ENCODE results near the gene TRIM38.
A peak's percentile ranks its signal among the peaks of the same experiment; 100 is the strongest.
"Not testable (repeated sequence)": the region's sequence is repeated elsewhere in the genome, so short reads cannot be mapped to it uniquely, and the experiment has no call there.

The TRIM38 gene

DNA sequence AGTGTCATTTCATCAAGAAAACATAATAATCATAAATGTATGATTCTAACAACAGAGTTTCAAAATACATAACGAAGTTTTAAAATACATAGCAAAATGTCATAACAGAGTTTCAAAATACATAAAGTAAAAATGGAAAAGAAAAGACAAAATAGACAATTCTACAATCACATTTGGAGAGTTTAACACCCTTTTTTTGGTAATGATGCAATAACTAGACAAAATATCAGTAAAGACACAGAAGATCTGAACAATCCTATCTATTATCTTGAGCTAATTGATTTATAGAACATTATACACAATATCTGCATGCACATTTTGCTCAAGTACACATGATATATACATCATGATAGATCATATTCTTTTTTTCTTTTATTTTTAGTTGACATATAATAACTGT lies 18.7 kb upstream of the TRIM38 start:
- no peak for DNase-seq

DNA sequence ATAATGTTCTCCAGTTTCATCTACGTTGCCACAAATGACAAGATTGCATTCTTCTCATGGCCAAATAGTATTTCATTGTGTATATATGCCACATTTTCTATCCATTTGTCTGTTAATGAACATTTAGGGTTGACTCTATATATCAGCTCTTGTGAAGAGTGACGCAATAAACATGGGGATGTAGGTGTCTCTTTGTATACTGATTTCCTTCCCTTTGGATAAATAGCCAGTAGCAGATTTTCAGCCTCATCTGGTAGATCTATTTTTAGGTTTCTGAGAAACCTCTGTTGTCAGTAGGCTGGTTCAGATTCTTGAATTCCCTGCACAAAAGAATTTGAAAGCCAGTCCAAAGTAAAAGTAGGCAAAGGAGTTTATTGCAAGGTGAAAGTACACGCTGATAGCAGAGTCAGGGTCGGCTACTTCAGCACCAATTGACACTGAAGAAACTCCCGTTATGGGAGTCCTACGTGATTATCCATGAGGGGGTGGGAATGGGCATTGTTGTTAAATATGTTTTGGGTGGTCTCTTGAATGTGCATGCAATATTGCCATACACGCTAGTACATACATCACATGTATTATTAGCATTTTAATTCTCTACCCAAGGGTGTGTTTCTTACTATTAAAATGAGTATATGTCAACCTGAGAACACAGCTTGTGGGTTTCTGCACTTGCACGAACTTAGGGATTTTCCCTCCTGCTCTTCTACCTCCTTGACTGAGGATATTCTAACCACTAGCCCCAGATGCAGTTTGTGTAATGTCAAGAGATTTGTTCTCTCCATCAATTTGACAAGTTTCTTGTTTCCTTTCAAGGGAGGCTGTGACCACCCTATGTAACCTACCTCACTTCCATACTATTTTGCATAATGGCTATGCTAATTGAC lies 17.7 kb upstream of the TRIM38 start:
- no peak for DNase-seq

DNA sequence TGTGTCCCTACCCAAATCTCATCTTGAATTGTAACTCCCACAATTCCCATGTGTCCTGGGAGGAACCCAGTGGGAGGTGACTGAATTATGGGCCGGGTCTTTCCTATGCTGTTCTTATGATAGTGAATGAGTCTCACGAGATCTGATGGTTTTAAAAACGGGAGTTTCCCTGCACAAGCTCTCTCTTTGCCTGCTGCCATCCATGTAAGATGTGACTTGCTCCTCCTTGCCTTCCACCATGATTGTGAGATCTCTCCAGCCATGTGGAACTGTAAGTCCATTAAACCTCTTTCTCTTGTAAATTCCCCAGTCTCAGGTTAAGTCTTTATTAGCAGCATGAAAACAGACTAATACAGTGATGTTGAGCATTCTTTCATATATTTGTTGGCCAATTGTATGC lies 16.9 kb upstream of the TRIM38 start:
- DNase-seq = not testable (repeated sequence)

DNA sequence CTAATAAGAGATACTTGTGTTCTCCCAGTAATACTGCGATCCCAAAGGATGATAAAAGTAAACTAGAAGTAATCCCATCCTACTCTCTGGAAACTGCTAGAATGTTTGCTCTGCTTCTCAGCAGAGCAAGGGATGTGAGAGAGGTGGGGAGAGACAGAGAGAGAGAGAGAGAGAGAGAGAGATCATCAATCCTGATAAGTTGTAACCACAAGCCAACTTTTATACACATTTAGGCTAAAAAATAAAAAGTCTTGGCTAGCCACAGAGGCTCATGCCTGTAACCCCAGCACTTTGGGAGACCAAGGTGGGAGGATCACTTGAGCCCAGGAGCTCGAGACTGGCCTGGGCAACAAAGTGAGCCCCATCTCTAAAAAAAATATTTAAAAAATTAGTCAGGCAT lies 16.0 kb upstream of the TRIM38 start:
- DNase-seq = no peak

DNA sequence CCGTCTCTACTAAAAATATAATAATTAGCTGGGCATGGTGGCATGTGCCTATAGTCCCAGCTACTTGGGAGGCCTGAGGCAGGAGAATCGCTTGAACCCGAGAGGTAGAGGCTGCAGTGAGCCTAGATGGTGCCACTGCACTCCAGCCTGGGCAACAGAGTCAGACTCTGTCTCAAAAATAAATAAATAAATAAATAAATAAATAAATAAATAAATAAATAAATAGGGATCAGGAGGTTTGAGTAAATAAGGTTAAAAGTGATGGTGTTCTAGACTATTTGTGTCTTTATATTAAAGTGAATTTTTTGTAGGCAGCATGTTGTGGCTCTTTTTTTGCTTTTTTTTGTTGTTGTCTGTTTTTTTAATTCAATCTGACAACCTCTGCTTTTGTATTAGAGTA lies 15.1 kb upstream of the TRIM38 start:
- DNase-seq = not testable (repeated sequence)

DNA sequence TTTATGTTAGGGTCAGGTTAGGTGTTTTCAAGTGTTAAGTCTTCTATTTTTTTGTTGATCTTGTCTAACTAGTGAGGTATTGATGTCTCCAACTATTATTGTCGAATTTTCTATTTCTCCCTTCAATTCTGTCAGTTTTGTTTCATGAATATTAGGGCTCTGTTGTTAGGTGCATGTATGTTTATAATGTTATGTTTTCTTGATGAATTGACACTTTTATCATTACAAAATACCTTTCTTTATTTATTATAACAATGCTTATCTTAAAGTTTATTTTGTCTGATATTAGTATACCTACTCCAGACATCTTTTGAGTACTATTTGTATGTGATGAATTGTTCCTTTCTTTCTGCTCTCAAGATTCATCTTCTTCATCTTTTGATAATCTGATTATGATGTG lies 12.9 kb upstream of the TRIM38 start:
- no peak for DNase-seq

DNA sequence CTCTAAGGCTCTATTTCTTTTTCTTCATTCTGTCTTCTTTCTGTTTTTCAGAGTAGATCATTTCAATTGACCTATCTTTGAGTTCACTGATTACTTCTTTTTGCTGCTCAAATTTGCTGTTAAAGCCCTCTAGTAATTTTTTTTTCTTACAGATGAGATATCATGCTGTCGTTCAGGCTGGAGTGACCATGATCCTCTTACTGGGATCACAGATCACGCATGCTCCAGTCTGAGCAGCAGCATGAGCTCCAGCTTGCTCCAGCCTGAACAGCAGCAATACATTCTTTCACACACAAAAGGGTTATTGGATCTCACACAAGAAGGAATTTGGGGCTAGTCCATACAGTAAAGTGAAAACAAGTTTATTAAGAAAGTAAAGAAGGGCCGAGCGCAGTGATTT lies 12.3 kb upstream of the TRIM38 start:
- no peak for DNase-seq

DNA sequence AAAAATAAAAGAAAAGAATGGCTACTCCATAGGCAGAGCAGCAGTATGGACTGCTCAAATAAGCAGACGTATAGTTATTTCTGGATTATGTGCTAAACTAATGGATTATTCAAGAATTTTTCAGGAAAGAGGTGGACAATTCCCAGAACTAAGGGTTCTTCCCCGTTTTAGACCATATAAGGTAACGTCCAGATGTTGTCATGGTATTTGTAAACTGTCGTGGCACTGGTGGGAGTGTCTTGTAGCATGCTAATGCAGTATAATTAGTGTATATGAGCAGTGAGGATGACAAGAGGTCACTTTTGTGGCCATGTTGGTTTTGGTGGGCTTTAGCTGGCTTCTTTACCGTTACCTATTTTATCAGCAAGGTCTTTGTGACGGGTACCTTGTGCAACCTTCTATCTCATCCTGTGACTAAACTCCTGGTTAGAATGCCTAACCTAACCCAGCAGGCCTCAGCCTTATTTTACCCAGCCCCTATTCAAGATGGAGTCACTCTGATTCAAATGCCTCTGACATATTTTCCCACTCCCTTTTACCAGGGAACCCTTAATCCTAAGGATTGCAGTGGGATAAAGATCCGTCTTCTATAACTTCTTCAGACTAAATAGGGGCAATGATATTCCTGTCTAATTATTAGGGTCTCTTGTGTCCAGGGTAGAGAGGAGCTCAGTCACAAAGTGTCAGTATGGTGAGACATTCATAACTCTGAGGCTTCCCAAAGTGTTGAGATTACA lies 11.1 kb upstream of the TRIM38 start:
- no peak for DNase-seq

DNA sequence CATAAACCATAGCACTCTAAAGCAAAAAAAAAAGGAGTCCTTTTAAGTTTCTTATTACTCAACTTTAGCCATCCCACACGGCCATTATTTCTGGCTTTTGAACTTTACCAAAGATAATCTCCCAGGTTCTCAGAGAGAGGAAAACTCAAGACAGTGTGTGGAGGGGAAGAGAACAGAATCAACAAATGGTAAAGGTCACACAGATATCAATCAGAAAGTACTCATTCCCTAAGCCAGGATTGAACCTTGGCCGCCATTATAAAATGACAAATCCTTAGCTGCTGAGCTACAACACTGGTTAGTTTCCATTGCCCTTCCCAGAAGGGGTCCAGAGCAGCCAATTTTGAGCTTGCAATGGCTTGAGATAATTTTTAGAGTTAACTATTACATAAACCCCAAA lies 10.1 kb upstream of the TRIM38 start:
- DNase-seq = no peak

DNA sequence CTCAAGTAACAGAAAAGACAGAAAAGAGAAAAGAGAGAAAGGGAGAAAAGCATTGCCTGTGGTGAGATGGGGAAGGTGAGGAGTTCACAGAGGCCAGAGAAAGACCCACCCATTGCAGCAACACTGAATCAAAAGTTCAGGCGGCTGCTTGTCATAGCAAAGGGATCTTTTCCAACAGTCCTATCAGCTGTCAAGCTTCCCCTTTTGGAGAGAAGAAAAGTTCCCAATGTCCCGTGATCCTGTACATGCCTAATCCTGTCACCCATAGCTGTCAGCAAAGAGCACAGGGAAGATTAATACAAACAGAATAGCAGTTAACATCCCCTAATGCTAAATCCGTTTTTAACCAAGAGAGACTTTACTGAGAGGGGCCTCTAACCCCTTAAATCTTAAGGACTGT lies 8.9 kb upstream of the TRIM38 start:
- no peak for DNase-seq

DNA sequence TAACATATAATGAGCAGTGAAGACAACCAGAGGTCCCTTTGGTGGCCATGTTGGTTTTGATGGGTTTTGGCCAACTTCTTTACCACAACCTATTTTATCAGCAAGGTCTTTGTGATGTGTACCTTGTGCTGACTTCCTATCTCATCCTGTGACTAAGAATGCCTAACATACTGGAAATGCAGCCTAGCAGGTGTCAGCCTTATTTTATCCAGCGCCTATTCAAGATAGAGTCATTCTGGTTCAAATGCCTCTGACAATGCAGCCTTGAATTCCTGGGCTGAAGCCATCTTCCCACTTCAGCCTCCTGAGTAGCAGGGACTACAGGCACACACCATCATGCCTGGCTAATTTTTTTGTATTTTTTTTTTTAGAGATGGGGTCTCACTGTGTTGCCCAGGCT lies 7.8 kb upstream of the TRIM38 start:
- DNase-seq = no peak

DNA sequence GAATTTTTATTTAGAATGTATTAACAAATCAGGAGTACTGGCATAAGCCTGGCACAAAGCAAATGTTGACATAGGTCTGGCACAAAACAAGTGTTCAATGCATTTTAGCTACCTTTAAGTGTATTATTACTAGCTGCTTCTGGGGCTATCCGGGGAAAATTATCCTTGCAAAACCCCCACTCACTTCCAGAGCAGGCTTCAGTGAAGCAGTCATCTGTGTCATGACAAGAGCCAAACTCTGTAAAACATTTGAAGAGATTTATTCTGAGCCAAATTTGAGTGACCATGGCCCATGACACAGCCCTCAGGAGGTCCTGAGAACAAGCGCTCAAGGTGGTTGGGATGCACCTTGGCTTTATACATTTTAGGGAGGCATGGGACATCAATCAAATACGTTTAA lies 6.4 kb upstream of the TRIM38 start:
- DNase-seq = no peak

DNA sequence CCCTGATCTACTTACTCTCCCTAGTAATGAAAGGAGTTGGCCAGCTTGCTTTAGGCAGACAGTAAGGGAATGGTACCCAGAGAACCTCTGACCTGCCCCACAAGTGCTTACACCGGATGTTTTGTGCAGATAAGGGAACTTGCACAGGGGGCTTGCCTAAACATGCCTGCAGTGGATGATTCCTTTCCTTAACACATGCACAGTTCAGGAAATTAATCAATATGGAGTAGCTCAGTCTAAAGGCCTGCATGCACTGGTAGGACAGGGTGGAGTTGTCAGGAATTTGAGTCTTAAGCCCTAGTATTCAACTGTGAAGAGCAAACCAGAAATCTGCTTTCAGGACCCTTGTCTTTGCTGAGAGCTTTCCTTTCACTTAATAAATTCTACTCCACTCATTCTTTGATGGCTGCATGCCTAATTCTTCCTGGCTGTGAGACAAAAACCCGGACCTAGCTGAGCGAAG lies 3.9 kb upstream of the TRIM38 start:
- DNase-seq = no peak

DNA sequence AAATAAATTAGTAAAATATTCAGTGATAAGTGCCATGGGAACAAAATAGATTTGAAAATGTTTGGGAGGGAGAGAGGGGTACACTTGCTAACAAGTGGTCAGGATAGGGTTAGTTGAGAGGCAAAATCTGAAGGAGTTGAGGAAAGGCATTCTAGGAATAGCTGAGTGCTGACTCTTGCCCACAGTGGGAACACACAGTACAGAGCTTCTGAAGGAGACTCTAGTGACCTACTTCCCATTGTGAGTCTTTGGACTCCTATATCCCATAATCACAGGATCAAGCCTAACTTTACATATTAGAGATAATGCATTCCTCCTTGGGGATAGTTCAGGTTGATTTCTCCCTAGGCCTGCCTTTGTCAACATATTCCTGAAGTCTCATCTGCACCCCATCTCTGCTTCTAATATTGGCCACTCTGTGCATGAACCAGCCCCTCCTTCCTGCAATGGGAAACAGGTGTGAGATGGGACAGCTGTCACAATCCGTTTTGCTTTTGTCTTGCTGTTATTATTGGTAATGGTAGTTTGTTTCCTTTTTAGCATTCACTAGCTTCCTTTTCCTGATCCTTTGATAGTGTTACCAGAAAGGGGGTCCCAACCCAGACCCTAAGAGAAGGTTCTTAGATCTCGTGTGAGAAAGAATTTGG lies 2.6 kb upstream of the TRIM38 start:
- no peak for DNase-seq

DNA sequence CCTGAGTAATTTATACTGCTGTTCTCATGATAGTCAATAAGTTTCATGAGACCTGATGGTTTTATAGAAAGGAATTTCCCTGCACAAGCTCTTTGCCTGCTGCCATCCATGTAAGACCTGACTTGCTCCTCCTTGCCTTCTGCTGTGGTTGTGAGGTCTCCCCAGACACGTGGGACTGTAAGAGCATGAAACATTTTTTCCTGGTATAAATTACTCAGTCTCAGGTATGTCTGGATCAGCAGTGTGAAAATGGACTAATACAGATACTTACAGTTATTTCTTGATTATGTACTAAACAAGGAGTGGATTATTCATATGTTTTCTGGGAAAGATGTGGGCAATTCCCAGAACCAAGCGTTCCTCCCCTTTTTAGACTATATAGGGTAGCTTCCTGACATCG lies 1.9 kb upstream of the TRIM38 start:
- no peak for DNase-seq

DNA sequence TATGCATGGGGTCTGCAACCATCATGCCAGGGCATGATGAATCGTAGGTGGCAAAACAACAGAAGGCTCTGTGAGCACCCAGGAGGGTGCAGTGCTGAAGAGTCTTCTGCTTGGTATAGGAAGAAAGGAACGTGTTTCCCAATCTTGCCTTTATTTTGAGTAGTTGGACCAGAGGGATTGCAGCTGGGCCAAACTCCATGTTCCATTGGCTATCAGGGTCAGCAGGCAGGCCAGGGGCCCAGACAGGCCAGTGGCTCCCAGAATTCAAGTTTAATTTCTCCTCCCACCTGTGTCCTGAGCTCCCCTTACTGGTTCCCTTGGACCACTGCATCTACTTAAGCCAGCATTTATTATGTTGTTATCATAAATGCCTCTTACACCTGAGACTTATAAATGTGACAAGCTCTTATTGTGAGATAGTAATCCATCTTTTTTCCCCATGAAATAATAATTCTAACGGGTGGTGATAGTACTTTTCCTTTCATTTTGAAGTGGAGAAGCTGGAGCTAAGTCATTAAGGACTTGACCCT lies 918 bp upstream of the TRIM38 start:
- DNase-seq = no peak

DNA sequence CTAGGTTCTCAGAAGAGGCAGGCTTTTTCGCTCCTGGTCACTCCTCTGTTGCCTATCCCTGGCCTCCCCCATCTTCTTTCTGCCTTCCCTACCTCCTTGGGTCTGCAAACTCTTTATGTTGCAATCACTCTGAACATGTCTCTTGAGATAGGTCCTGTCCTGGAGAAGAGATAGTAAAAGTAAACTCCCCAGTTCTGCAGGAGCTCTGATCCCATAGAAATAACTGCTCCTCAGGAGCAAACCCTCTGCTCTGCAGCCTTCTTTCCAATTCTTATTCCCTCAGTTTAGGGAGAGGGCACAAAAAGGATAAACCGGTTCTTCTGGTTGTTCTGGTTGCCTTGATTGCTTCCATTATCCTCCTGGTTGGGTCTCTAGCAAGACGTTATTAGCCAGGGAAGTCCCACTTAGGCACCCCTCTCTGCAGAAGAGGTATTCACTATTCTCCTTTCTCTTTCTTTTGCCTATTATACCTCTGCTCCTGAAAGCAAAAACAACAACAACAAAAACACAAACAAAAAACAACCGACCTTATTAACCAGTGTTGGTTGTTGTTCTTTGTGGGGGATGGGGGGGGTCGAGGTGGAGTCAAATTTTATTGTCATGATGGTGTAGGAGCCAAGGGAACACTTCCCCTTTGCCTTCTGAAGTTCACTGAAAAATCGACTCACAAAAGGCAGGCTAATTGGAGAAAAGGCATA lies 973 bp downstream of the TRIM38 start:
- DNase-seq = no peak

DNA sequence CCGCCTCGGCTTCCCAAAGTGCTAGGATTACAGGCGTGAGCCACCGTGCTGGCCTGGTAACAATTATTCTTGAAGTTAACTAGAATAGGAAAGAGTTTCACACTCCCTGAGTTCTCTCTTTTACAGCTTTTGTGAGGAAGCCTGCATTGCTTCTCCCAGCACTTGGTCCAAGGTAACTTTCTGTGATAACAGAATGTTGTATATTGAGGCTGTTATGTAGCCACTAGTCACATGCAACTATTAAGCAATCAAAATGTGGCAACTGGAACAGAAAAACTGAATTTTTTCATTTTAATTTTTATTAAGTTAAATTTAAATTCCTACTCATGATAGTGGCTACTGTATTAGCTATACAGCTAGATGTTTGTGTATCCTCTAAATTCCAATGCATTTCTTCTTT lies 2.5 kb downstream of the TRIM38 start:
- no peak for DNase-seq

DNA sequence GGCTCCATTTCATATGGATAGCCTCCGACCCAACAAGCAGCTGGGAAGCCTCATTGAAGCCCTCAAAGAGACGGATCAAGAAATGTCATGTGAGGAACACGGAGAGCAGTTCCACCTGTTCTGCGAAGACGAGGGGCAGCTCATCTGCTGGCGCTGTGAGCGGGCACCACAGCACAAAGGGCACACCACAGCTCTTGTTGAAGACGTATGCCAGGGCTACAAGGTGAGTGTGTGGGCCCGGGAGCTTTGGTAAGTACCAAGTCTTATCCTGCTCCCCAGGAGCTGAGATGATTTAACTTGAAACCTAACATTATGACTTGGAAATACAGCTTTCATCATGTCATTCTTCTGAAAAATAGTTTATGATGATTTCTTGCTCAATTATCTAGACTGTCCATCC lies 4.1 kb downstream of the TRIM38 start:
- no peak for DNase-seq

DNA sequence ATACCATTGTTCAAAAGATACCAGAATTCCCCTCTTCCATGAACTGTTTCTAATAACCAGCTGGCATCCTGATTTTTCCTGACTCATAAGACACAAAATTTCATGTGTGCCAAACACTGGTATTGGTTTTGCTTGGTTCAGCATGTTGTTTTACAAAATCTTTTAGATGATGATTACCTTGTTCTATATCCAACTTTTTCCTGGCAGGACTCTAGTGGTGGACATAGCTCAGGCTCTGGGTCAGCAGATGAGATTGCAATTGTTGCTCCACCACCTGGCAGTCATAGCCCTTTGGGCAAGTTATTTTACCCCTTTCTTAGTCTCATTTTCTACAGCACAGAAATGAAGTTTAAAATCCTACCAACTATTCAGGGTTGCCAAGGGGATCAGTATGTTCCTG lies 6.2 kb downstream of the TRIM38 start:
- no peak for DNase-seq

DNA sequence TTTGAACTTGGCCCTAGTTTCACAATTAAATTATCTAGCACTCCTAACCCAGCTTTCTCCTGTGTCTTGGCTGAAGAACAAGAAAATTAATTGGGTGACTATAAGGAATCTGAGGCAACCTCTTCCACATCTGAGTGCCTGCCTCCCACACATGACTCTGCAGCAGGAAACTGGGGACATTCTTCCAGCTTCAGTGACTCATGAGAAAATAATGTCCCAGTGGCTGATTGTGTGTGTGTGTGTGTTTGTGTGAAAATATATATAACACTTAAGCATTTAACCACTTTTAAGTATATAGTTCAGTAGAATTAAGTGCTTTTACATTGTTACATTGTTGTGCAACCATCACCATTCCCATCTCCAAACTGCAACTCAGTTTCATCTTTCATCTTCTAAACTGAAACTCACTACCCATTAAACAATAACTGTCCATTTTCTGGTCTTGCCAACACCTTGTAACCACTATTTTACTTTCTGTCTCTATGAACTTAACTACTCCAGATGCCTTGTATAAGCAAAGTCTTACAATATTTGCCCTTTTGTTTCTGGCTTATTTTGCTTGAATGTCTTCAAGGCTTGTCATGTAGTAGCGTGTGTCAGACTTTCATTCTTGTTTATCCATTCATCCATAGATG lies 8.7 kb downstream of the TRIM38 start:
- peak; percentile 99 for DNase-seq

DNA sequence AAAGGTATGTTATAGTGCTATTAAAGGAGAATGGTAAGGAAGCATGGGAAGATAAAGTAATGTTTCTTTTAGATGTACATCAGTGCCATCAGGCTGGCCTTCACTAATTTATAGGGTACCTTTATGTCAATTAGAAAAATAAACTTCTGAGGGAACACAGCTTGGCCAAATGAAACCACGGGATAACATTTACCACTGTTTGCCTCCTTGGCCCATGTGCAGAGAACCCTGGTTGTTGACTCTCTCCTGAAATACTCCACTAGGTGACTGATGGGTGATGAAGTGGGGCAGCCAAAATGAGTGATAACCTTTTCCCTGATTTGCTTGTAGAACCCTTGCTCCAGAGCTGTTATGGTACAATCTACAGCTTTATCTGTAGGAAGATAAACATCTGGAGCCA lies 9.5 kb downstream of the TRIM38 start:
- DNase-seq = no peak

DNA sequence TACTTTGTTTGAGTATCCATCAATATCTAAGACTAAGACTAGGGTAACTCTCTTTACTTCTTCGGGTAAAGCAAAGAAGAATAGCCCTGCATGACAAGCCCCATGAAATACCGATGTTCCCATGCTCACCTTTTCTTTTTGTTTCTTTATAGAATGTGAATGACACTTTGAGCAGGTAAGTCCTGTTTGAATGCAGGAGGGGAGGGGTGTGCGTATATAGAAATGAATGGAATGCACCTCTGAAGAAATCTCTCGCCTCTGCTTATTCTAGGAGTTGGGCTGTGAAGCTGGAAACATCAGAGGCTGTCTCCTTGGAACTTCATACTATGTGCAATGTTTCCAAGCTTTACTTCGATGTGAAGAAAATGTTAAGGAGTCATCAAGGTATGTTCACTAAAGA lies 10.3 kb downstream of the TRIM38 start:
- no peak for DNase-seq

Data from kidney glomerular epithelial cell (primary cell).